Panc1 (cell line): ENCODE data around the gene CNTROB. TPM values are rescaled to one million over a fixed set of nuclear protein-coding genes. Genes with fewer than 3 reads are reported as not detected.

Source experiments
- ATAC-seq: fragments of 200-7000 bp; cut with Tn5 transposase; 2 replicates; pipeline ENCODE4 v1.9.1; 2020; ENCODE audit warnings: mild to moderate bottlenecking, moderate library complexity
- Bru-seq: library from RNA; stranded (reverse); fragments of 400-500 nt; gene quantifications from one replicate; lab custom pipeline; 2021; lab: Mats Ljungman, UMichigan
- BruChase-seq, 2 experiments: library from RNA; stranded (reverse); fragments of 400-500 nt; gene quantifications; one replicate each; lab custom pipeline; 2021; lab: Mats Ljungman, UMichigan
- BruUV-seq: library from RNA; stranded (reverse); fragments of 400-500 nt; replicated peaks from 2 replicates; lab custom pipeline; 2021; lab: Mats Ljungman, UMichigan
- CTCF ChIA-PET: fragments of 300-600 bp; sonication (Branson Sonifier 250); formaldehyde crosslinking; loops from one replicate; lab custom pipeline; 2022; ENCODE audit warnings: antibody characterized with exemption; lab: Charles Lee
- POLR2A ChIA-PET: fragments of 300-600 bp; sonication (Branson Sonifier 250); formaldehyde crosslinking; loops from one replicate; lab custom pipeline; 2022; ENCODE audit warnings: antibody characterized with exemption; lab: Charles Lee
- DNase-seq: peaks from one replicate; pipeline ENCODE4 v3.0.0-alpha.2; 2010; ENCODE audit warnings: low read depth, low spot score
- H3K27ac ChIP-seq: 2 replicates; pipeline ENCODE4 v1.5.1; 2011; ENCODE audit warnings: mild to moderate bottlenecking, low read length, inconsistent platforms
- H3K27me3 ChIP-seq: fragments of 200-500 bp; sonication (Bioruptor generic); 2 replicates; pipeline ENCODE4 v1.6.0; 2014; ENCODE audit warnings: low read length, inconsistent platforms; ENCODE audit not compliant: control insufficient read depth, insufficient read depth
- H3K36me3 ChIP-seq: fragments of 200-500 bp; sonication (Bioruptor generic); 2 replicates; pipeline ENCODE4 v1.5.1; 2014; ENCODE audit warnings: inconsistent platforms, mild to moderate bottlenecking, low read length, moderate library complexity; ENCODE audit not compliant: control insufficient read depth, insufficient read depth
- H3K4me1 ChIP-seq: 2 replicates; pipeline ENCODE4 v1.5.1; 2011; ENCODE audit warnings: inconsistent platforms, mild to moderate bottlenecking, low read length, moderate library complexity; ENCODE audit not compliant: control insufficient read depth, insufficient read depth
- H3K4me3 ChIP-seq, 2 experiments: 2 replicates each; pipeline ENCODE4 v1.5.1; 2011 to 2012; ENCODE audit warnings: low read depth in 2 of 2, low read length in 2 of 2, mild to moderate bottlenecking in 2 of 2, inconsistent platforms in 1 of 2, moderate library complexity in 1 of 2
- H3K9me3 ChIP-seq: fragments of 200-500 bp; sonication (Bioruptor generic); 2 replicates; pipeline ENCODE4 v1.5.1; 2014; ENCODE audit warnings: low read depth, mild to moderate bottlenecking, inconsistent platforms, low read length, moderate library complexity; ENCODE audit not compliant: control insufficient read depth, insufficient read depth
- POLR2AphosphoS5 ChIP-seq: IDR thresholded peaks from 2 replicates; pipeline ENCODE4 v1.6.1; 2012; ENCODE audit warnings: mild to moderate bottlenecking, low read depth, low read length, moderate library complexity
- SIN3A ChIP-seq: IDR thresholded peaks from 2 replicates; pipeline ENCODE4 v1.6.1; 2012; ENCODE audit warnings: low read depth, mild to moderate bottlenecking, low read length, moderate library complexity, borderline replicate concordance; ENCODE audit not compliant: insufficient read depth
- TCF7L2 ChIP-seq: IDR thresholded peaks from 2 replicates; pipeline ENCODE4 v1.6.1; 2011; ENCODE audit warnings: mild to moderate bottlenecking, low read depth, low read length, inconsistent platforms
- in situ Hi-C: cut with HindIII; loops from 2 replicates; pipeline ENCODE4 v1.10.0; 2016; ENCODE audit warnings: low sequenced_read_pairs, low pct_unique_long_range_greater_than_20kb
- intact Hi-C: fragments of 100-400 bp; cut with micrococcal nuclease; formaldehyde crosslinking; loops from one replicate; pipeline ENCODE4 v1.10.0; 2022; ENCODE audit not compliant: unreplicated experiment
- long read RNA-seq: library from polyadenylated mRNA; unstranded; transcript quantifications from one replicate; pipeline ENCODE4 v2.0.0, GENCODE V29; 2021; ENCODE audit not compliant: unreplicated experiment
- polyA plus RNA-seq: library from polyadenylated mRNA; unstranded; fragments of >200 nt; gene quantifications from one replicate; pipeline ENCODE4 v1.2.1, GENCODE V29; 2012; ENCODE audit warnings: missing spikeins; ENCODE audit not compliant: insufficient read length
- total RNA-seq: library from RNA; stranded (reverse); gene quantifications from one replicate; pipeline ENCODE4 v1.2.1, GENCODE V29; 2021; ENCODE audit not compliant: unreplicated experiment
- TF ChIP-seq, protein P1 (sequence below), 2 experiments: IDR thresholded peaks; 2 replicates each; pipeline ENCODE4 v1.6.1; 2011 to 2012; ENCODE audit warnings: low read depth in 2 of 2, control low read depth in 1 of 2, low read length in 1 of 2, mild to moderate bottlenecking in 1 of 2, moderate library complexity in 1 of 2; ENCODE audit not compliant: insufficient read depth in 1 of 2
- TF ChIP-seq, protein P2 (sequence below): fragments of 450-650 bp; IDR thresholded peaks from 2 replicates; pipeline ENCODE4 v1.5.1; 2017; ENCODE audit warnings: mild to moderate bottlenecking

The CNTROB gene
- total RNA-seq (60.5 TPM), Bru-seq, nascent RNA (percentile 83 among the genes with signal in this experiment), BruChase-seq, experiment 1, labeled RNA remaining after a 2-hour chase (percentile 86 among the genes with signal in this experiment), BruChase-seq, experiment 2, labeled RNA remaining after a 6-hour chase (percentile 89 among the genes with signal in this experiment)
- polyA plus RNA-seq = 38.4 TPM
- long read RNA-seq, transcript CNTROB-203 (19 exons, 2,783 nt) = minor isoform, 15 of 108 reads
- long read RNA-seq, transcript CNTROB-202 (19 exons, 3,705 nt) = major isoform, 19 of 108 reads
- long read RNA-seq, partial matches to known transcripts = 41 of 108 reads
- long read RNA-seq, other reads (novel, unspliced or antisense) = 31 of 108 reads

GRCh38 chr17:7931709-7932482 lies at the start of gene CNTROB, which contains the start of gene TRAPPC1:
TSS of gene CNTROB (plus strand) at chr17:7932206. CDS start at chr17:7933080, 874 bp downstream.
TSS of gene TRAPPC1 (minus strand) at chr17:7931946. CDS start at chr17:7931829, 117 bp downstream.
- Histone ChIP-seq H3K9me3 (no peaks in the 10 kb centered on the region), H3K27me3 (no peaks in the 10 kb centered on the region), H3K4me1 (peaks cover 6% of the 10 kb centered on the region), H3K27ac (peak within 1 kb of the TSS; percentile 98), H3K4me3 (peak within 1 kb of the TSS; percentile 97 to 99), H3K36me3 (peaks cover 21% of the 10 kb centered on the region)
- in situ Hi-C loops = no loop called here
- ATAC-seq (peak; percentile 95), DNase-seq (peak; percentile 96)
- POLR2A ChIA-PET = interaction anchor here (0.6 to 1.1 kb wide), 3 partner anchors 15 to 448 kb away, joined by 3 to 7 read pairs (median 3); partner anchors contain the start of gene POLR2A
- intact Hi-C loops = loop anchor here (2.0 kb wide), 1 partner anchor 35 kb away; no protein-coding TSS in a partner anchor
- TF ChIP-seq SIN3A (0 out of 2 replicates have a peak, but pooled peaks have one; percentile 50), POLR2AphosphoS5 (peak; percentile 76), TCF7L2 (no peak)
- TF ChIP-seq, protein P1, sequence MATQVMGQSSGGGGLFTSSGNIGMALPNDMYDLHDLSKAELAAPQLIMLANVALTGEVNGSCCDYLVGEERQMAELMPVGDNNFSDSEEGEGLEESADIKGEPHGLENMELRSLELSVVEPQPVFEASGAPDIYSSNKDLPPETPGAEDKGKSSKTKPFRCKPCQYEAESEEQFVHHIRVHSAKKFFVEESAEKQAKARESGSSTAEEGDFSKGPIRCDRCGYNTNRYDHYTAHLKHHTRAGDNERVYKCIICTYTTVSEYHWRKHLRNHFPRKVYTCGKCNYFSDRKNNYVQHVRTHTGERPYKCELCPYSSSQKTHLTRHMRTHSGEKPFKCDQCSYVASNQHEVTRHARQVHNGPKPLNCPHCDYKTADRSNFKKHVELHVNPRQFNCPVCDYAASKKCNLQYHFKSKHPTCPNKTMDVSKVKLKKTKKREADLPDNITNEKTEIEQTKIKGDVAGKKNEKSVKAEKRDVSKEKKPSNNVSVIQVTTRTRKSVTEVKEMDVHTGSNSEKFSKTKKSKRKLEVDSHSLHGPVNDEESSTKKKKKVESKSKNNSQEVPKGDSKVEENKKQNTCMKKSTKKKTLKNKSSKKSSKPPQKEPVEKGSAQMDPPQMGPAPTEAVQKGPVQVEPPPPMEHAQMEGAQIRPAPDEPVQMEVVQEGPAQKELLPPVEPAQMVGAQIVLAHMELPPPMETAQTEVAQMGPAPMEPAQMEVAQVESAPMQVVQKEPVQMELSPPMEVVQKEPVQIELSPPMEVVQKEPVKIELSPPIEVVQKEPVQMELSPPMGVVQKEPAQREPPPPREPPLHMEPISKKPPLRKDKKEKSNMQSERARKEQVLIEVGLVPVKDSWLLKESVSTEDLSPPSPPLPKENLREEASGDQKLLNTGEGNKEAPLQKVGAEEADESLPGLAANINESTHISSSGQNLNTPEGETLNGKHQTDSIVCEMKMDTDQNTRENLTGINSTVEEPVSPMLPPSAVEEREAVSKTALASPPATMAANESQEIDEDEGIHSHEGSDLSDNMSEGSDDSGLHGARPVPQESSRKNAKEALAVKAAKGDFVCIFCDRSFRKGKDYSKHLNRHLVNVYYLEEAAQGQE (IDR thresholded peaks at IDR 0.05; ENCODE audit: insufficient read depth in 1 of 2, low read depth in 2 of 2, low read length in 1 of 2) = no peak
- BruUV-seq = no TSS peak
- CTCF ChIA-PET = interaction anchor here (0.5 to 0.7 kb wide), 3 partner anchors 48 to 91 kb away, joined by 3 to 5 read pairs (median 3); no protein-coding TSS in a partner anchor

GRCh38 chr17:7882629-7883028 lies 49.4 kb upstream of the CNTROB start:
- TF ChIP-seq SIN3A (no peak), POLR2AphosphoS5 (no peak), TCF7L2 (no peak)
- TF ChIP-seq, protein P1 (IDR thresholded peaks at IDR 0.05; ENCODE audit: insufficient read depth in 1 of 2, low read depth in 2 of 2, low read length in 1 of 2) = no peak
- TF ChIP-seq, protein P2, sequence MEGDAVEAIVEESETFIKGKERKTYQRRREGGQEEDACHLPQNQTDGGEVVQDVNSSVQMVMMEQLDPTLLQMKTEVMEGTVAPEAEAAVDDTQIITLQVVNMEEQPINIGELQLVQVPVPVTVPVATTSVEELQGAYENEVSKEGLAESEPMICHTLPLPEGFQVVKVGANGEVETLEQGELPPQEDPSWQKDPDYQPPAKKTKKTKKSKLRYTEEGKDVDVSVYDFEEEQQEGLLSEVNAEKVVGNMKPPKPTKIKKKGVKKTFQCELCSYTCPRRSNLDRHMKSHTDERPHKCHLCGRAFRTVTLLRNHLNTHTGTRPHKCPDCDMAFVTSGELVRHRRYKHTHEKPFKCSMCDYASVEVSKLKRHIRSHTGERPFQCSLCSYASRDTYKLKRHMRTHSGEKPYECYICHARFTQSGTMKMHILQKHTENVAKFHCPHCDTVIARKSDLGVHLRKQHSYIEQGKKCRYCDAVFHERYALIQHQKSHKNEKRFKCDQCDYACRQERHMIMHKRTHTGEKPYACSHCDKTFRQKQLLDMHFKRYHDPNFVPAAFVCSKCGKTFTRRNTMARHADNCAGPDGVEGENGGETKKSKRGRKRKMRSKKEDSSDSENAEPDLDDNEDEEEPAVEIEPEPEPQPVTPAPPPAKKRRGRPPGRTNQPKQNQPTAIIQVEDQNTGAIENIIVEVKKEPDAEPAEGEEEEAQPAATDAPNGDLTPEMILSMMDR = no peak
- no TSS peak for BruUV-seq
- no peak overlapping the region for H3K4me3 ChIP-seq
- no peaks in the 10 kb centered on the region for H3K27me3 ChIP-seq
- peaks cover 6% of the 10 kb centered on the region; the same call in 1 of the 2 replicates for H3K36me3 ChIP-seq
- CTCF ChIA-PET = no interaction called here
- in situ Hi-C loops = no loop called here
- DNase-seq (no peak), ATAC-seq (no peak)
- H3K9me3 ChIP-seq = no peaks in the 10 kb centered on the region
- intact Hi-C loops = no loop called here
- H3K4me1 ChIP-seq = peaks cover 15% of the 10 kb centered on the region; the same call in 1 of the 2 replicates
- no peak overlapping the region; the same call in 1 of the 2 replicates for H3K27ac ChIP-seq
- POLR2A ChIA-PET = no interaction called here
